ENCODE results near the gene CTNNA2. TPM values are rescaled to one million over a fixed set of nuclear protein-coding genes. Genes with fewer than 3 reads are reported as not detected.
A peak's percentile ranks its signal among the peaks of the same experiment; 100 is the strongest.

Gene CTNNA2
- total and polyA plus RNA-seq, 9 of the 15 experiments (the other 6 are each of a cell fraction or from before 2014, with no cell fraction given): 0.03 to 0.40 (median 0.15) TPM

GRCh38 chr2:80148906-80149305, 636.1 kb downstream of the CTNNA2 start (continued):
- no peak for TF ChIP-seq ATF2 (CRISPR knock-in tag; IDR thresholded peaks at IDR 0.05)
- no peak for TF ChIP-seq FOXK2 (conservative IDR thresholded peaks at IDR 0.05 in 1 of 2, IDR thresholded peaks at IDR 0.05 in 1 of 2; ENCODE audit: low read depth in 2 of 2)
- no peak for TF ChIP-seq XRCC3 (IDR thresholded peaks at IDR 0.05)
- TF ChIP-seq HDAC3 (IDR thresholded peaks at IDR 0.05; ENCODE audit: borderline replicate concordance, partially characterized antibody): no peak
- no peak for TF ChIP-seq ZNF384 (IDR thresholded peaks at IDR 0.05; ENCODE audit: low read depth, low read length)
- no peak for TF ChIP-seq ZNF354B (CRISPR knock-in tag; IDR thresholded peaks at IDR 0.05)
- no peak for TF ChIP-seq ZNF507 (tag; conservative IDR thresholded peaks at IDR 0.05)

DNA sequence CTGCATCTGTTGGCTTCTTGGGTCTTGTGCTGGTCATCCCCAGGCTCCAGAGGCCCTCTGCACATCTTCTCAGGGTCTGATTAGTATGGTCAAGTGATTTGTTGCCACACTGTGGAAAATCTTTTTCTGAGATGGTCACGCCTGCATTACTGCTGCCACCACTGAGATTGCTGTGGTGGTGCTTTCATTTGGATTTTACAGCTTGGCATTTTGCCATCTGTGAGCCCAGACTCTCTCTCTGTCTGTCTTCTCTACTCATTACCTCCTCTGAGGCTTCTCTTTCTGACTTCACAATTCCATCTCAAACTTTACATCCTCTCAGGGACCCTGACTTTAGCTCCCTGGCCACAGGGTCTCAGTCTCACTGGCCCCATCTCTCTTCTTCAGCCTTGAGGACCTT, 637.1 kb downstream of the CTNNA2 start:
- no TSS peak for BruUV-seq (replicated peaks)
- H3K4me2 ChIP-seq (ENCODE audit: insufficient read depth, low read length): no peak overlapping the region
- H3K27ac ChIP-seq (ENCODE audit: extremely low read depth, low read depth, low read length): no peak overlapping the region
- no peaks in the 10 kb centered on the region for H3K36me3 ChIP-seq (ENCODE audit: control insufficient read depth, insufficient read depth, low read length)
- no peaks in the 10 kb centered on the region for H3K79me2 ChIP-seq (ENCODE audit: control insufficient read depth, insufficient read depth, low read length)
- H3K4me3 ChIP-seq: no peak overlapping the region
- no peaks in the 10 kb centered on the region for H3K9me1 ChIP-seq (ENCODE audit: control insufficient read depth, insufficient read depth, low read length)
- no peaks in the 10 kb centered on the region for H3K9me3 ChIP-seq (replicated peaks; ENCODE audit: control insufficient read depth, insufficient read depth, low read depth, low read length)
- in situ Hi-C loops (cut with MboI): no loop called here
- H4K20me1 ChIP-seq (replicated peaks; ENCODE audit: control insufficient read depth, insufficient read depth, low read length): no peaks in the 10 kb centered on the region
- intact Hi-C loops (cut with micrococcal nuclease): loop anchor here (5.0 kb wide), 1 partner anchor 78 kb away; no protein-coding TSS in a partner anchor
- no peak overlapping the region for H3K9ac ChIP-seq (ENCODE audit: insufficient read depth in 1 of 2, low read depth in 2 of 2, low read length in 2 of 2)
- DNase-seq (ENCODE audit: extremely low read depth in 1 of 4, low spot score in 3 of 4) (no peak), ATAC-seq (no peak), FAIRE-seq (no peak)
- ChIA-PET CTCF (ENCODE audit: low intra/inter-chr PET ratio) (no interaction called here), POLR2A (interaction anchor here (2.2 kb wide), 1 partner anchor 9 kb away, joined by 9 read pairs; no protein-coding TSS in a partner anchor)
- H2AFZ ChIP-seq (ENCODE audit: low read depth, low read length): 0 out of 2 replicates have a peak overlapping the region, but pooled peaks have one; percentile 5
- TF ChIP-seq NFIC (IDR thresholded peaks at IDR 0.05) (peak; percentile 85), KDM1A (IDR thresholded peaks at IDR 0.05) (0 out of 4 replicates have a peak, but pooled peaks of 1 of the 2 experiments have one; percentile 23), ZNF512 (tag; IDR thresholded peaks at IDR 0.05) (peak; percentile 54; the same call in 1 of the 2 replicates), SMARCA4 (IDR thresholded peaks at IDR 0.05) (no peak)
- no peaks in the 10 kb centered on the region for H3K27me3 ChIP-seq (ENCODE audit: control insufficient read depth in 2 of 2, insufficient read depth in 2 of 2, low read length in 2 of 2)
- H3K4me1 ChIP-seq (replicated peaks in 1 of 2; ENCODE audit: control insufficient read depth in 2 of 2, insufficient read depth in 2 of 2, low read length in 2 of 2): peaks cover 5 to 10% of the 10 kb centered on the region in 2 experiments; a peak in 3 of 5 replicates
- WGBS (ENCODE audit: insufficient coverage, low coverage, missing lambda C conversion rate): 54% methylated on average over 1 of the region's 1 CpG

Data from K562 (cell line).